Right lobe of liver (tissue), 6 donors: ENCODE results near the gene BTLA. TPM values are rescaled to one million over a fixed set of nuclear protein-coding genes. Genes with fewer than 3 reads are reported as not detected.
A peak's percentile ranks its signal among the peaks of the same experiment; 100 is the strongest.
"Not testable (repeated sequence)": the region's sequence is repeated elsewhere in the genome, so short reads cannot be mapped to it uniquely, and the experiment has no call there.

Source experiments
- ATAC-seq, 4 donors: fragments of 200-7000 bp; cut with Tn5 transposase; one replicate each; pipeline ENCODE4 v1.9.1; 2020; ENCODE audit warnings: mild to moderate bottlenecking in 4 of 4, moderate library complexity in 4 of 4
- DNase-seq, 3 donors: peaks; one replicate each; pipeline ENCODE4 v3.0.0-alpha.2; 2020
- H3K27ac ChIP-seq, 3 donors: fragments of 200-600 bp; one replicate each; pipeline ENCODE4 v1.8.0; 2022
- H3K27me3 ChIP-seq, 2 donors: fragments of 200-600 bp; one replicate each; pipeline ENCODE4 v1.8.0; 2022
- H3K36me3 ChIP-seq, 4 donors: fragments of 200-600 bp; sonication (generic) in 1 of 4; one replicate each; pipeline versions ENCODE4 v1.5.1 to v1.8.0; 2017 to 2022; ENCODE audit warnings: control low read depth in 1 of 4
- H3K4me1 ChIP-seq, 4 donors: fragments of 200-600 bp; sonication (generic) in 1 of 4; one replicate each; pipeline versions ENCODE4 v1.5.1 to v1.8.0; 2017 to 2022; ENCODE audit warnings: control low read depth in 1 of 4
- H3K4me3 ChIP-seq, 3 donors: fragments of 200-600 bp; one replicate each; pipeline ENCODE4 v1.8.0; 2022
- H3K9me3 ChIP-seq, 4 donors: fragments of 200-600 bp; sonication (generic) in 1 of 4; one replicate each; pipeline versions ENCODE4 v1.5.1 to v1.8.0; 2017 to 2022; ENCODE audit warnings: control low read depth in 1 of 4
- POLR2A ChIP-seq: fragments of 450-650 bp; IDR thresholded peaks from one replicate; pipeline ENCODE4 v1.6.1; 2017; ENCODE audit warnings: antibody characterized with exemption, mild to moderate bottlenecking
- WGBS: methylation state at CpG from one replicate; pipeline ENCODE4 v1.1.6; 2018; ENCODE audit warnings: low coverage, low lambda C conversion rate; ENCODE audit not compliant: insufficient coverage; ENCODE audit errors: missing lambda C conversion rate; 5-methylcytosine and 5-hydroxymethylcytosine counted together
- intact Hi-C, 2 donors: fragments of 100-400 bp; cut with DNase I; formaldehyde crosslinking; loops; one replicate each; pipeline versions ENCODE4 v1.11.2 to v1.14.1; 2022
- total RNA-seq, 6 experiments: library from RNA; depleted of rRNA in 2 of 6; stranded (reverse); fragments of >200 nt in 2 of 6; fragmentation: NEBNext Ultra II Directional in 3 of 6; extraction: Animal tissue kit (Norgen Biotek cat#: 25700) in 3 of 6; gene quantifications; one replicate each; pipeline versions ENCODE4 v1.1.0 to v1.2.4, GENCODE V29; 2016 to 2023
- TF ChIP-seq, protein P1 (sequence below), 4 donors: fragments of 200-600 bp in 3 of 4; fragments of 450-650 bp in 1 of 4; IDR thresholded peaks; one replicate each; pipeline versions ENCODE4 v1.5.1 to v1.8.0; 2016 to 2022; ENCODE audit warnings: antibody characterized with exemption in 4 of 4, mild to moderate bottlenecking in 2 of 4
- donor health status: DM: no; HTN: yes; CAD: no.
- donor health status: DM: no; HTN: no; CAD: no.
- donor health status: DM: no; HTN: no; CAD: no.
- donor health status: DM: no; HTN: yes; CAD: no.
- donor health status: DM: no; HTN: yes; CAD: no.

The BTLA gene
- total RNA-seq, 6 experiments from 2014 or later: 0.24 to 0.61 (median 0.36) TPM; not detected in 2

DNA sequence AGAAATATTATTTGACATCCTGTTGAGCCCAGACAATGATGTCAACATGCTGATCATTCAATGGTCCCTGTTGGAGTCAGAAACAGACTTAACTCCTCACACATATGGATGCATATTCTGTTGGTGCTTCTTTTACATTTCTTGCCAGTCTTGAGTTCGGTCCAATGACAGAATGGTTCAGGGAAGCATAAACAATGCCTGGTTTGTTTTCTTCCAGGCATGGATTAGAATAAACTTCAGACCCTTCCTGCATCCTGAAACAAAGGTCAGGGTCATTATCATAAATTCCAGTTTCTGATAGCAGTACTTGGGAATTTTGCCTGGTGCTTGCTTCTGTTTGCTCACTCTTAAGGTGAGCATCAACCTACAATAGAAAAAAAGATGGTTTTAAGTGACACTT lies 33.3 kb downstream of the BTLA start:
- WGBS: 25% methylated on average over 1 of the region's 1 CpG
- DNase-seq: no peak

GRCh38 chr3:112464264-112464663 lies 35.0 kb downstream of the BTLA start:
- Histone ChIP-seq H3K27ac (no peak overlapping the region), H3K36me3 (no peaks in the 10 kb centered on the region), H3K27me3 (no peaks in the 10 kb centered on the region), H3K4me3 (no peak overlapping the region), H3K4me1 (no peaks in the 10 kb centered on the region), H3K9me3 (no peaks in the 10 kb centered on the region)
- intact Hi-C loops: no loop called here
- ATAC-seq (peak in 1 of 4 donors; percentile 32), DNase-seq (no peak)
- 7% methylated on average over 2 of the region's 2 CpGs for WGBS
- TF ChIP-seq POLR2A: no peak
- TF ChIP-seq, protein P1, sequence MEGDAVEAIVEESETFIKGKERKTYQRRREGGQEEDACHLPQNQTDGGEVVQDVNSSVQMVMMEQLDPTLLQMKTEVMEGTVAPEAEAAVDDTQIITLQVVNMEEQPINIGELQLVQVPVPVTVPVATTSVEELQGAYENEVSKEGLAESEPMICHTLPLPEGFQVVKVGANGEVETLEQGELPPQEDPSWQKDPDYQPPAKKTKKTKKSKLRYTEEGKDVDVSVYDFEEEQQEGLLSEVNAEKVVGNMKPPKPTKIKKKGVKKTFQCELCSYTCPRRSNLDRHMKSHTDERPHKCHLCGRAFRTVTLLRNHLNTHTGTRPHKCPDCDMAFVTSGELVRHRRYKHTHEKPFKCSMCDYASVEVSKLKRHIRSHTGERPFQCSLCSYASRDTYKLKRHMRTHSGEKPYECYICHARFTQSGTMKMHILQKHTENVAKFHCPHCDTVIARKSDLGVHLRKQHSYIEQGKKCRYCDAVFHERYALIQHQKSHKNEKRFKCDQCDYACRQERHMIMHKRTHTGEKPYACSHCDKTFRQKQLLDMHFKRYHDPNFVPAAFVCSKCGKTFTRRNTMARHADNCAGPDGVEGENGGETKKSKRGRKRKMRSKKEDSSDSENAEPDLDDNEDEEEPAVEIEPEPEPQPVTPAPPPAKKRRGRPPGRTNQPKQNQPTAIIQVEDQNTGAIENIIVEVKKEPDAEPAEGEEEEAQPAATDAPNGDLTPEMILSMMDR (IDR thresholded peaks at IDR 0.05): no peak

More for the DNA sequence above, 33.3 kb downstream of the BTLA start:
- H3K36me3 ChIP-seq: no peaks in the 10 kb centered on the region
- TF ChIP-seq, protein P1 (IDR thresholded peaks at IDR 0.05): no peak
- TF ChIP-seq POLR2A: no peak
- ATAC-seq: no peak
- H3K4me1 ChIP-seq: no peaks in the 10 kb centered on the region
- no peaks in the 10 kb centered on the region for H3K27me3 ChIP-seq
- H3K27ac ChIP-seq: no peak overlapping the region
- intact Hi-C loops: no loop called here
- H3K9me3 ChIP-seq: no peaks in the 10 kb centered on the region
- H3K4me3 ChIP-seq: no peak overlapping the region

DNA sequence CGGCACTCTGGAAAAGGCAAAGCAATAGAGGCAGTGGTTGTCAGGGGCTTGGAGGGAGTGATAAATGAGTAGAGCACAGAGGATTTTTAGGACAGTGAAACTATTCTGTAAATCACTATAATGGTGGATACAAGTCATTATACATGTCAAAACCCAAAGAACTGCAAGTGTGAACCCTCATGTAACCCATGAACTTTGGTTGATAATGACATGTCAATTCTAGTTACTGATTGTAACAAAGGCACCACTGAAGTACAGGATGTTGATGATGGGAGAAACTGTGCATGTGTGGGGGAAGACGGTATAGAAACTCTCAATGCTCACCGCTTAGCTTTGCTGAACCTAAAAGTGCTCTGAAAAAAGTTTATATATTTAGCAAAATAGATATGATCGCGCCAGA lies 36.0 kb downstream of the BTLA start:
- H3K36me3 ChIP-seq: no peaks in the 10 kb centered on the region
- intact Hi-C loops: no loop called here
- H3K27me3 ChIP-seq: no peaks in the 10 kb centered on the region
- DNase-seq (no peak), ATAC-seq (no peak)
- H3K27ac ChIP-seq: no peak overlapping the region
- no peaks in the 10 kb centered on the region for H3K4me1 ChIP-seq
- H3K9me3 ChIP-seq: no peaks in the 10 kb centered on the region
- WGBS: 76% methylated on average over 5 of the region's 5 CpGs
- H3K4me3 ChIP-seq: no peak overlapping the region
- TF ChIP-seq POLR2A: no peak
- TF ChIP-seq, protein P1 (IDR thresholded peaks at IDR 0.05): no peak

DNA sequence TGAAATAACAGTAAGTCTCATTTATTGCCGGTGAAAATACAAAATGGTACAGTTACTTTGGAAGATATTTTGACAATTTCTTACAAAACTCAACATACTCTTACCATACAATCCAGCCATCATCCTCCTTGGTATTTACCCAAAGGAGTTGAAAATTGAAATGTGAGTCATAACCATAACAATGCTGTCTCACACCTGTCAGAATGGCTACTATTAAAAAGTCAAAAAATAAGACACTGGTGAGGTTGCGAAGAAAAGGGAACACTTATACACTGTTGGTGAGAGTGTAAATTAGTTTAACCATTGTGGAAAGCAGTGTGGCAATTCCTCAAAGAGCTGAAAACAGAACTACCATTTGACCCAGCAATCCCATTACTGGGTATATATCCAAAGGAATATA lies 37.5 kb downstream of the BTLA start:
- 91% methylated on average over 2 of the region's 2 CpGs for WGBS
- H3K4me3 ChIP-seq, H3K4me1 ChIP-seq, DNase-seq, ATAC-seq, H3K27ac ChIP-seq, H3K9me3 ChIP-seq, H3K36me3 ChIP-seq, intact Hi-C loops, H3K27me3 ChIP-seq: not testable (repeated sequence)

GRCh38 chr3:112460519-112461195 lies 38.6 kb downstream of the BTLA start:
- no peaks in the 10 kb centered on the region for H3K36me3 ChIP-seq
- no peaks in the 10 kb centered on the region for H3K9me3 ChIP-seq
- intact Hi-C loops: no loop called here

More at GRCh38 chr3:112460519-112461195, 38.6 kb downstream of the BTLA start:
- H3K27me3 ChIP-seq: no peaks in the 10 kb centered on the region
- no peaks in the 10 kb centered on the region for H3K4me1 ChIP-seq
- ATAC-seq (no peak), DNase-seq (no peak)
- TF ChIP-seq, protein P1 (IDR thresholded peaks at IDR 0.05): no peak
- TF ChIP-seq POLR2A: no peak
- H3K4me3 ChIP-seq: no peak overlapping the region
- no peak overlapping the region for H3K27ac ChIP-seq
- WGBS: 48% methylated on average over 2 of the region's 2 CpGs
